ENCODE data around the gene ALDH3A1. TPM values are rescaled to one million over a fixed set of nuclear protein-coding genes. Genes with fewer than 3 reads are reported as not detected.

ALDH3A1 gene
- total RNA-seq, 1 donor from 2014 or later, result 0.84 TPM

- no peaks in the 10 kb centered on the region for H3K36me3 ChIP-seq (ENCODE audit: control insufficient read depth, insufficient read depth, low read length)
- H3K27me3 ChIP-seq (ENCODE audit: control insufficient read depth, insufficient read depth, low read length), result peaks cover 10% of the 10 kb centered on the region
- TF ChIP-seq CTCF (IDR thresholded peaks at IDR 0.05; ENCODE audit: insufficient read depth, low read length, poor library complexity, severe bottlenecking), result no peak
- no peak overlapping the region for H3K4me3 ChIP-seq (ENCODE audit: low read depth, low read length)
- DNase-seq (ENCODE audit: low read depth), result no peak
These were observed 27.3 kb downstream of the ALDH3A1 start for GRCh38 chr17:19720631-19721426.

GRCh38 chr17:19720210-19720475 is 28.0 kb downstream of the ALDH3A1 start:
- TF ChIP-seq CTCF (IDR thresholded peaks at IDR 0.05; ENCODE audit: insufficient read depth, low read length, poor library complexity, severe bottlenecking), result no peak
- DNase-seq (ENCODE audit: low read depth), result no peak
- no peak overlapping the region for H3K4me3 ChIP-seq (ENCODE audit: low read depth, low read length)
- peaks cover 11% of the 10 kb centered on the region for H3K27me3 ChIP-seq (ENCODE audit: control insufficient read depth, insufficient read depth, low read length)
- no peaks in the 10 kb centered on the region for H3K36me3 ChIP-seq (ENCODE audit: control insufficient read depth, insufficient read depth, low read length)

GRCh38 chr17:19719355-19720209 is 28.5 kb downstream of the ALDH3A1 start:
- TF ChIP-seq CTCF (IDR thresholded peaks at IDR 0.05; ENCODE audit: insufficient read depth, low read length, poor library complexity, severe bottlenecking), result no peak
- H3K4me3 ChIP-seq (ENCODE audit: low read depth, low read length), result no peak overlapping the region
- peaks cover 15% of the 10 kb centered on the region for H3K27me3 ChIP-seq (ENCODE audit: control insufficient read depth, insufficient read depth, low read length)
- DNase-seq (ENCODE audit: low read depth), result no peak
- H3K36me3 ChIP-seq (ENCODE audit: control insufficient read depth, insufficient read depth, low read length), result no peaks in the 10 kb centered on the region

- H3K36me3 ChIP-seq (ENCODE audit: control insufficient read depth, insufficient read depth, low read length), result no peaks in the 10 kb centered on the region
- TF ChIP-seq CTCF (IDR thresholded peaks at IDR 0.05; ENCODE audit: insufficient read depth, low read length, poor library complexity, severe bottlenecking), result no peak
- H3K27me3 ChIP-seq (ENCODE audit: control insufficient read depth, insufficient read depth, low read length), result peaks cover 15% of the 10 kb centered on the region
- no peak for DNase-seq (ENCODE audit: low read depth)
- H3K4me3 ChIP-seq (ENCODE audit: low read depth, low read length), result no peak overlapping the region
These were observed 29.3 kb downstream of the ALDH3A1 start for GRCh38 chr17:19718613-19719354.

GRCh38 chr17:19718041-19718612 is 30.0 kb downstream of the ALDH3A1 start:
- Histone ChIP-seq H3K27me3 (ENCODE audit: control insufficient read depth, insufficient read depth, low read length) (peaks cover 15% of the 10 kb centered on the region), H3K4me3 (ENCODE audit: low read depth, low read length) (no peak overlapping the region), H3K36me3 (ENCODE audit: control insufficient read depth, insufficient read depth, low read length) (no peaks in the 10 kb centered on the region)
- no peak for TF ChIP-seq CTCF (IDR thresholded peaks at IDR 0.05; ENCODE audit: insufficient read depth, low read length, poor library complexity, severe bottlenecking)
- no peak for DNase-seq (ENCODE audit: low read depth)
